H9 (cell line): ENCODE measurements around the gene VTCN1. TPM values are rescaled to one million over a fixed set of nuclear protein-coding genes. Genes with fewer than 3 reads are reported as not detected.

ENCODE experiments used
- DNase-seq: peaks from one replicate; pipeline ENCODE4 v3.0.0-alpha.2; 2017
- H2AFZ ChIP-seq: one replicate; pipeline ENCODE4 v1.6.1; 2013; ENCODE audit warnings: mild to moderate bottlenecking, low read length, control low read depth, moderate library complexity
- H2AK5ac ChIP-seq: 2 replicates; pipeline ENCODE4 v1.6.1; 2013; ENCODE audit warnings: low read length, control low read depth, mixed read lengths; ENCODE audit not compliant: insufficient read length
- H2BK120ac ChIP-seq: one replicate; pipeline ENCODE4 v1.6.1; 2013; ENCODE audit warnings: low read depth, mild to moderate bottlenecking, low read length, control low read depth, inconsistent platforms; ENCODE audit not compliant: poor library complexity, severe bottlenecking
- H2BK12ac ChIP-seq: 2 replicates; pipeline ENCODE4 v1.6.1; 2013; ENCODE audit warnings: low read length, control low read depth, mixed read lengths, low read depth; ENCODE audit not compliant: insufficient read length
- H2BK15ac ChIP-seq: 2 replicates; pipeline ENCODE4 v1.6.1; 2013; ENCODE audit warnings: low read depth, low read length, control low read depth
- H2BK20ac ChIP-seq: one replicate; pipeline ENCODE4 v1.6.1; 2013; ENCODE audit warnings: low read depth, mild to moderate bottlenecking, low read length, control low read depth, inconsistent platforms; ENCODE audit not compliant: poor library complexity, severe bottlenecking
- H2BK5ac ChIP-seq: 2 replicates; pipeline ENCODE4 v1.6.1; 2013; ENCODE audit warnings: low read length, control low read depth, mixed read lengths; ENCODE audit not compliant: insufficient read length
- H3K14ac ChIP-seq: 2 replicates; pipeline ENCODE4 v1.6.1; 2013; ENCODE audit warnings: low read length, control low read depth; ENCODE audit not compliant: insufficient read depth
- H3K18ac ChIP-seq: 2 replicates; pipeline ENCODE4 v1.6.1; 2013; ENCODE audit warnings: low read depth, mild to moderate bottlenecking, mixed read lengths, low read length, control low read depth; ENCODE audit not compliant: insufficient read length
- H3K23ac ChIP-seq: 2 replicates; pipeline ENCODE4 v1.6.1; 2013; ENCODE audit warnings: low read length, control low read depth, mixed read lengths, low read depth; ENCODE audit not compliant: insufficient read length
- H3K23me2 ChIP-seq: 2 replicates; pipeline ENCODE4 v1.6.1; 2013; ENCODE audit warnings: low read depth, mild to moderate bottlenecking, mixed read lengths, low read length, control low read depth; ENCODE audit not compliant: insufficient read length, poor library complexity, severe bottlenecking
- H3K27ac ChIP-seq: 2 replicates; pipeline ENCODE4 v1.5.1; 2013; ENCODE audit warnings: low read length, control low read depth, mixed read lengths, low read depth; ENCODE audit not compliant: insufficient read length
- H3K27me3 ChIP-seq: 2 replicates; pipeline ENCODE4 v1.6.1; 2013; ENCODE audit warnings: low read length, control low read depth, inconsistent platforms; ENCODE audit not compliant: insufficient read depth
- H3K4ac ChIP-seq: 2 replicates; pipeline ENCODE4 v1.6.1; 2013; ENCODE audit warnings: low read depth, mild to moderate bottlenecking, control low read depth, inconsistent platforms, low read length, moderate library complexity
- H3K4me1 ChIP-seq: 2 replicates; pipeline ENCODE4 v1.6.1; 2013; ENCODE audit warnings: low read length, control low read depth, inconsistent platforms; ENCODE audit not compliant: insufficient read depth
- H3K4me2 ChIP-seq: 2 replicates; pipeline ENCODE4 v1.6.1; 2013; ENCODE audit warnings: low read length, control low read depth, mixed read lengths; ENCODE audit not compliant: insufficient read length, insufficient read depth
- H3K56ac ChIP-seq: 2 replicates; pipeline ENCODE4 v1.6.1; 2013; ENCODE audit warnings: low read depth, mild to moderate bottlenecking, mixed read lengths, low read length, control low read depth; ENCODE audit not compliant: insufficient read length
- H3K79me1 ChIP-seq: 2 replicates; pipeline ENCODE4 v1.6.1; 2013; ENCODE audit warnings: low read depth, mild to moderate bottlenecking, moderate library complexity, low read length, control low read depth, inconsistent platforms; ENCODE audit not compliant: insufficient read depth, poor library complexity, severe bottlenecking
- H3K79me2 ChIP-seq: 2 replicates; pipeline ENCODE4 v1.6.1; 2013; ENCODE audit warnings: low read length, control low read depth, inconsistent platforms; ENCODE audit not compliant: insufficient read depth
- H3K9ac ChIP-seq: 2 replicates; pipeline ENCODE4 v1.6.1; 2013; ENCODE audit warnings: low read length, control low read depth, mixed read lengths; ENCODE audit not compliant: insufficient read length; ENCODE audit errors: extremely low read depth
- H3K9me3 ChIP-seq: one replicate; pipeline ENCODE4 v1.6.1; 2013; ENCODE audit warnings: low read depth, low read length, inconsistent platforms; ENCODE audit not compliant: control insufficient read depth
- H3T11ph ChIP-seq: one replicate; pipeline ENCODE4 v1.6.1; 2013; ENCODE audit warnings: mild to moderate bottlenecking, low read length, control low read depth, inconsistent platforms
- H4K20me1 ChIP-seq: one replicate; pipeline ENCODE4 v1.6.1; 2013; ENCODE audit not compliant: control insufficient read depth, insufficient read length, insufficient read depth
- H4K5ac ChIP-seq: 2 replicates; pipeline ENCODE4 v1.6.1; 2013; ENCODE audit warnings: low read depth, mild to moderate bottlenecking, mixed read lengths, low read length, control low read depth; ENCODE audit not compliant: insufficient read length
- H4K8ac ChIP-seq: replicated peaks from 2 replicates; pipeline ENCODE4 v1.6.1; 2013; ENCODE audit warnings: low read length, control low read depth, mixed read lengths, low read depth; ENCODE audit not compliant: insufficient read length
- H4K91ac ChIP-seq: 2 replicates; pipeline ENCODE4 v1.6.1; 2013; ENCODE audit warnings: low read depth, mild to moderate bottlenecking, moderate library complexity, mixed read lengths, low read length, control low read depth; ENCODE audit not compliant: insufficient read length
- H3K27ac Mint-ChIP-seq, 3 experiments: 2 replicates in 2 of 3; 3 replicates in 1 of 3; pipeline ENCODE4 v1.8.0; 2020 to 2021; ENCODE audit warnings: mixed read lengths in 3 of 3, mild to moderate bottlenecking in 1 of 3, moderate library complexity in 1 of 3
- H3K27me3 Mint-ChIP-seq: 2 replicates; pipeline ENCODE4 v1.8.0; 2021; ENCODE audit warnings: low read depth, mild to moderate bottlenecking, moderate library complexity, mixed read lengths
- H3K36me3 Mint-ChIP-seq, 3 experiments: 2 replicates in 2 of 3; 3 replicates in 1 of 3; pipeline ENCODE4 v1.8.0; 2020 to 2021; ENCODE audit warnings: low read depth in 3 of 3, mixed read lengths in 3 of 3; ENCODE audit not compliant: insufficient read depth in 1 of 3
- H3K4me1 Mint-ChIP-seq, 2 experiments: 2 replicates each; pipeline ENCODE4 v1.8.0; 2020; ENCODE audit warnings: mixed read lengths in 2 of 2
- H3K4me3 Mint-ChIP-seq, 2 experiments: 2 replicates in 1 of 2; 3 replicates in 1 of 2; pipeline ENCODE4 v1.8.0; 2020 to 2021; ENCODE audit warnings: mild to moderate bottlenecking in 2 of 2, mixed read lengths in 2 of 2, moderate library complexity in 1 of 2
- H3K9me3 Mint-ChIP-seq, 2 experiments: 2 replicates in 1 of 2; 3 replicates in 1 of 2; pipeline ENCODE4 v1.8.0; 2020; ENCODE audit warnings: mild to moderate bottlenecking in 2 of 2, mixed read lengths in 2 of 2, moderate library complexity in 1 of 2
- WGBS: extraction: QIAGEN DNeasy Blood & Tissue Kit; methylation state at CpG from one replicate; pipeline ENCODE4 v1.1.7; 2013; ENCODE audit warnings: missing lambda C conversion rate, low lambda C conversion rate, mixed read lengths; ENCODE audit not compliant: insufficient read length; ENCODE audit errors: extremely low coverage; 5-methylcytosine and 5-hydroxymethylcytosine counted together
- total RNA-seq: library from RNA; stranded (reverse); gene quantifications from 2 replicates; pipeline ENCODE4 v1.2.1, GENCODE V29; 2021
- TF ChIP-seq, protein P1 (sequence below): fragments of 200-600 bp; sonication (generic); conservative IDR thresholded peaks from 3 replicates; pipeline ENCODE4 v1.8.0; 2021; ENCODE audit warnings: antibody characterized with exemption, mild to moderate bottlenecking

Gene VTCN1
- total RNA-seq, 1 experiment from 2014 or later = 0.33 TPM

DNA sequence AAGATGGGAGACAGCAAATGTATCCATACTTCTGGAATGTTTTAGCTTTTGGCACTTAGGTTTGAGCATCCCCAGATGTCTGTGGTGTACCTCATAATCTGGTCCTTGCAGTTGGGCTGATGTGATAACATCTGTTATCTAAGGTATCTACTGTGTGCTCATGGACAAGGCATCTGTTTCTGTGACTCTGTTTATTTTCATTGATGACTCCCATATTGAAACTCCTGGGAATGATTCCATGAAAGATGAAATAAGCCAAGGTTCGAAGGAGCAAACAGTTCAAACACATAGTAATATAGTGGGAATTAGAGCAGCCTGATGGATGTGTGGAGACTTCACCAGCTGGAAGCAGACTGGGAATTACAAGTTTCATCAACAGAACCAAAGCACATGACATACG is 68.5 kb downstream of the VTCN1 start:
- H3K27me3 Mint-ChIP-seq = no peaks in the 10 kb centered on the region
- DNase-seq = no peak
- H3K4me3 Mint-ChIP-seq = no peak overlapping the region
- TF ChIP-seq, protein P1, sequence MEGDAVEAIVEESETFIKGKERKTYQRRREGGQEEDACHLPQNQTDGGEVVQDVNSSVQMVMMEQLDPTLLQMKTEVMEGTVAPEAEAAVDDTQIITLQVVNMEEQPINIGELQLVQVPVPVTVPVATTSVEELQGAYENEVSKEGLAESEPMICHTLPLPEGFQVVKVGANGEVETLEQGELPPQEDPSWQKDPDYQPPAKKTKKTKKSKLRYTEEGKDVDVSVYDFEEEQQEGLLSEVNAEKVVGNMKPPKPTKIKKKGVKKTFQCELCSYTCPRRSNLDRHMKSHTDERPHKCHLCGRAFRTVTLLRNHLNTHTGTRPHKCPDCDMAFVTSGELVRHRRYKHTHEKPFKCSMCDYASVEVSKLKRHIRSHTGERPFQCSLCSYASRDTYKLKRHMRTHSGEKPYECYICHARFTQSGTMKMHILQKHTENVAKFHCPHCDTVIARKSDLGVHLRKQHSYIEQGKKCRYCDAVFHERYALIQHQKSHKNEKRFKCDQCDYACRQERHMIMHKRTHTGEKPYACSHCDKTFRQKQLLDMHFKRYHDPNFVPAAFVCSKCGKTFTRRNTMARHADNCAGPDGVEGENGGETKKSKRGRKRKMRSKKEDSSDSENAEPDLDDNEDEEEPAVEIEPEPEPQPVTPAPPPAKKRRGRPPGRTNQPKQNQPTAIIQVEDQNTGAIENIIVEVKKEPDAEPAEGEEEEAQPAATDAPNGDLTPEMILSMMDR = no peak
- WGBS = no CpG with 5 or more reads among the region's 2 CpGs
- Histone ChIP-seq H3K23me2 (no peaks in the 10 kb centered on the region), H2BK15ac (no peak overlapping the region), H3K14ac (no peak overlapping the region), H4K8ac (no peak overlapping the region), H3T11ph (no peak overlapping the region), H3K27ac (no peak overlapping the region), H2BK5ac (no peak overlapping the region), H3K56ac (no peak overlapping the region), H3K4ac (no peak overlapping the region), H3K79me2 (no peaks in the 10 kb centered on the region), H2BK12ac (no peak overlapping the region), H3K79me1 (no peaks in the 10 kb centered on the region), H2AK5ac (no peak overlapping the region), H4K5ac (no peak overlapping the region), H4K20me1 (no peaks in the 10 kb centered on the region), H3K23ac (no peak overlapping the region), H3K9me3 (no peaks in the 10 kb centered on the region), H3K4me2 (no peak overlapping the region), H2AFZ (no peak overlapping the region), H3K9ac (no peak overlapping the region), H4K91ac (no peak overlapping the region), H3K27me3 (no peaks in the 10 kb centered on the region), H3K18ac (no peak overlapping the region), H2BK120ac (no peak overlapping the region), H3K4me1 (peaks cover 3% of the 10 kb centered on the region; the same call in 1 of the 2 replicates), H2BK20ac (no peak overlapping the region)
- H3K9me3 Mint-ChIP-seq = no peaks in the 10 kb centered on the region
- peaks cover 22% of the 10 kb centered on the region in 2 experiments for H3K4me1 Mint-ChIP-seq
- H3K27ac Mint-ChIP-seq = no peak overlapping the region
- no peaks in the 10 kb centered on the region for H3K36me3 Mint-ChIP-seq
